GM21786 (cell line): ENCODE results near the gene RREB1.
"Not testable (repeated sequence)": the region's sequence is repeated elsewhere in the genome, so short reads cannot be mapped to it uniquely, and the experiment has no call there.

ENCODE experiments used
- ATAC-seq: cut with Tn5 transposase; IDR thresholded peaks from one replicate; pipeline ENCODE4 v1.9.1; 2021; ENCODE audit not compliant: unreplicated experiment

Gene RREB1

DNA sequence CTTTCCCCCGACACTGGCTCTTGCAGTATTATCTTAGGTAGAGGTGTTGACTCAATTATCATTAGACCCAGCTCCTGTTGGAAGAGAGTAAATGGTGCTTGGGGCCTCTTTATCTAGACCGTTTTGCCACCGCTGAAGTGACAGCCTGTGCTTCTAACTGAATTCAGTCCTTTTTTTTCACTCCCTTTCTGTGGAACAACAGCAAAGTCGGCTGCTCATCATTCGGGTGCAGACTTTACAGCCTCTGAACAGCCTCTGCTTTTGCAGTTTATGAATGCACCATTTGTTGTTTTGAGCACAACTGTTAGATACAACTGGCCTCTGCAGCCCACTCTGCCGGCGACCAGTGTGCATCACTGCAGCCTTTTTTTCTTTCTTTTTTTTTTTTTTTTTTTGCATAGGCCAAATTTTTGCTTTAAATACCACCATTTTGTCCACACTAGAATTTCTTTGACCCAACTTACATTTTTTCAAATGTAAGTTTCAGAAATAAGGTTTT is 35.8 kb downstream of the RREB1 start:
- ATAC-seq = no peak

DNA sequence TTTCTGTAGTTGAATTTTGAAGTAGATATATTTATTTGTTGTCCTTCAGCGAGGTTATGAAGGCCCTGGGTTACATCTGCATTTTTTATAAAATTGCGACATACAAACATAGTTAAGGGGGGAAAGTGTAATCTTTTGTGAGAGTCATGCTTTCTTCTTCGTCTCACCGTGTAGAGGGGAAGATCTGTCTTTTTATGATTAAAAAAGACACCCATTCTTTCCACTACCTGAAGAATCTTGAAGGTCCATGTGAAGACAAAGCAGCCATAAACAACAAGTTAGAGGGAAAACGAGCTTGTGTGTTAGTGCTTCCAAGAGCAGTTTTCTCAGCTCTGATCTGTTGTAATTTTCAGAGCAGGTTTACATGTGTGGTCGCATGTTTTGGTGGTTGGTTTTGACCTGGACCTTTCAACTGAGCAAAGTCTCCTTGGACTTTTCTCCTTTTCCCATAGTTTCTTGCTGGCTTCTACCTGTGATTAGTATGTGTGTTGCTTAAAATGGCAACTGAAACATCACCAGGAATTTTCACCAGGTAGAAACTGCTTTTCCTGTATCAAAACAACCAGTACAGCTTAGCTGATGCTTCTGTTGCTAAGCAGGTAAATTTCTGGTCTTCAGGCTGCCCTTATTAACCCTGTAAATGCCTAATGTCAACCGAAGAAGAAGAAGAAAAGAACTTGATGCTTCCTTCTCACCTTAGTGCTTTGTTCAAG is 37.3 kb downstream of the RREB1 start:
- ATAC-seq = no peak

DNA sequence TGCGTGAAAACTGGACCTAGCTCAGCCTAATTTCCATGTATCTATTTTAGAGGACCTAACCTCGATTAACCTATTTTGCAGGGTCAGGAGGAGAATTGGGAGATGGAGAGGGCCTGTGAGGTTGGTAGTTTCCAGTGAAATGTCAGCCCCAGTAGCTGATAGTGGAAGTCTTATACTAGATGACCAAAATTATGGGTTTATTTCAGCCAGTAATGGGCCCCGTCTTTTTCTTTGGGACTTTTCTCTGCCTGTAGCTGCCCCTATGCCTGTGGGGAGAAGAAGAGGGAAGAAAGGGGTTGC is 37.8 kb downstream of the RREB1 start:
- ATAC-seq = no peak

DNA sequence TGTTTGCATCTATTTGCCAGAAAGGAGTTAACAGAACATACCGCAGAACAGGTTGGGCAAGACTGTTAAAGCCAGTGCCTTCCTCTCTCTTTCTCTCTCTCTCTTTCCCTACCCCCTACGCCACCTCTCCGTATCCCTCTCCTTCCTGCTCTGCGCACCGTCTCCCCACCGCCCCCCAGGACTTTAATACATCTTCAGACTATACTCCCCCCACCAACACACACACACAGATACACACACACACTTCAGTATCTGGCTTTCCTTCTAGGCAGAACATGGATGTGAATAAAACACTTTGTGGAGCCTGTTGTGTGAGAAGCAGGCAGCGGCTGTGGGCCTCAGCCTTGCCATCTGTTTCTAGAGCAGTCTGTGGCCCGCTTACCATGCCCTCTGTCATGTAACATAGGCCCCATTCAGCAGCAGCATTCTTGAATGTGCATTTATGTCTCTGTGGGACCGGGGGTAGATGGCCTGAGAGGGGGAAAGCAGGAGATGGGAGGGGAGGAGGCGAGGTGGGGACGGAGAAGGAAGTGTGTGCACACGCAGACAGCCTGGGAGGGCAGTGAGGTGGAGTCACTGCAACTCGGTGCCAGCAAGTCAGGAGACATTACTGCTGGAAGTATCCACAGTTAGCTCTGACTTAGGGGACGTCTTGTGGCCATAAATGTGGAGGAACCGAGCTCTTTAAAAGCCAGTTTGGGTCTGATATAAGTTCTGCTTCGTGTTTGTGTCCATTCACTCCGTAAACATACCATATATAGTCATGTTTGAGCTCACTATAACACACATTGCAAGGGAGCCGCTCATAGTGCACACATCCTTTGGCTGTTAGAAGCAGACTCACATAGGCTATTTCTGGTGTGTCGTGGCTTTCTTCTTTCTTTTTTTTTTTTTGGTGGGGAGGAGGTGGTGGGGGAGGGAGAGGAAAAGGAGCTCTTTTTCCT is 38.4 kb downstream of the RREB1 start:
- ATAC-seq = peak; percentile 50

DNA sequence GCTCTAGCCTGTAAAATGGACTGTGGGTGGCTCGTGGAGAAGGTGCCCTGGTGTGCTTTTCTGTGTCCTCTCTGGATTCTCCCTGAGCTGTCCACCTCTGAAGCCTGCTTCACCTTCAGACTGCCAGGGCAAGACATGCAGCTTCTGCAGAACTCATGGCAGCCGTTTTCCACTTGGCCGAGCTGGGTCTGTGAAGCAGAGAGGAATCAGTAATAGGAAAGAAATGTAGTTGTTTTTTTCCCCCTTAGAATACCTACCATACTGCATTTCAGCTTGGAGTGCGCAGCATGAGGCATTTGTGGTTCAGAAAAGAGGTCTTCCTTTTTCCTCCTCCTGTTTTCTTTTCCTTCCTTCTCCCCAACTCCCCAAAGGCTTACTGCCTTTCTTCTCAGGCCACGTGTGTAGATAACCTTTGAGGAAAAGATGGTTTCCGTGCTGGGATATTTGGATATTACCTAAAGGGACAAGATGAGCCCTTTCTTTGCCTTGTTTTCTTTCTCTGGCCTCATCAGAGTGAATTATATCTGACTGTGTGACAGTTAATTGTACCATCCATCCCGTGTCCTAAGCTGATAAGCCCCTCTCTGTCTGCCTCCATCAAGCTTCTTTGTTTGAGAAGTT is 39.4 kb downstream of the RREB1 start:
- no peak for ATAC-seq

DNA sequence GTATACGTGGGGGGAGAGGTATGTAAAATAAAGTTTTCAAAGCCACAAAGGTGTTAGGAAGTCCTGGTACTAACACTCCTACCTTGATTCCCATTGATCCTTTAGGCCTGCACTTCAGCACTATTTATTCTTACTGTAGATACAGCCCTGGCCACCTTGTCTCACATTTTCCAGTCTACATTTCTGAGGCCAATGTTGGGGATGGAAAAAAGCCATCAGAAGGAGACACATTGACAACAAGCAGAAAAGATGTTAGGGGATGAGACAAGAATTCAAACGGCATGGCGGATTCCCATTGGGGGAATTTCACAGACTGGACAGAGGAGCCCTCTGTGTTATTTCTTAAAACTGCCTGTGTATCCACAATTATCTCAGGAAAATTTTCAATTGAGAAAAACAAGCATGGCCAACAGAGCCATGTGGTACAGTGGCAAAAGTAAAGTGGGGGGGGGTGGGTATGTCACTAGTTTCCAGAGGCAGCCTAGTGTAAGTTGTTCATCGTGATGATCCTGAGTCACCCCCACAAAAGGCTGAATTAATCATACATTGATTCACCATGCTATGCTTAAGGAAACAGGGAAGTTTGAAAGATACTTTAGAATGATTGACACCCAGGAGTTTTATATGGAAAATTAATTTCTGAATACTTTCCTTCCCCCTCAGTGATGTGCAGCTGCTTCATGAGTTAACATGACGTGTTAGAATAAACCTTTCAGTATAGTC is 40.5 kb downstream of the RREB1 start:
- no peak for ATAC-seq

DNA sequence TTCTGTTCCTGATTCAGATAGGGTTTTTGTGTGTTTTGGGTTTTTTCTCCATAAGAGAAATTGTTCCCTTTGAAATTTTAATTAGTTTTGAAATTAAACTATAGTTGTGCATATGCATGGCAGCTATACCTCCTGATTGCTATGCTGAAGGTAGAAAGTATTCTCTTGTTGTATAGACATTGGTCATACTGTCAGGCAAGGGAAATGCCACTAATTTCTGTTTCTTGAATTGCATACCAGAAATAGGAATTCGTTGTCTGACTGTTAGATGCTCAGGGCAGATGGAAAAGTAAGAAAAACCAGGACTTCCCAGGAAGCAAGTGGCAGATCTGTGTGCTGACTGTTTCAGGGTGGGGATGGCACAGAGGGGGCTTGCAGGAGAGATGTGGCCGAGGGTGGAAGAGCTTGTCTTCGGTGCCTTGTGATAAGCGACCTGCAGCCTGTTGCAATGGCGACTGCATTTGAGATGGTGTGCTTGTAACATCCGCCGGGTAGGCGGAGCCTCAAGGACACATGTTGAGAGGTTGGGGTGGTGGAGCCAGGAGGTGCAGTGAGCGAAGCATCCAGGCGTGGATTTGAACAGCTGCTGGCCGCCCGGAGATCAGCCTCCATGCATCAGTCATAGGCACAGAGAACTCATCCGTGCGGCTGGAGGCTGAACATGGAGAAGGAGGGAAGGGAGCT is 42.8 kb downstream of the RREB1 start:
- ATAC-seq = no peak

DNA sequence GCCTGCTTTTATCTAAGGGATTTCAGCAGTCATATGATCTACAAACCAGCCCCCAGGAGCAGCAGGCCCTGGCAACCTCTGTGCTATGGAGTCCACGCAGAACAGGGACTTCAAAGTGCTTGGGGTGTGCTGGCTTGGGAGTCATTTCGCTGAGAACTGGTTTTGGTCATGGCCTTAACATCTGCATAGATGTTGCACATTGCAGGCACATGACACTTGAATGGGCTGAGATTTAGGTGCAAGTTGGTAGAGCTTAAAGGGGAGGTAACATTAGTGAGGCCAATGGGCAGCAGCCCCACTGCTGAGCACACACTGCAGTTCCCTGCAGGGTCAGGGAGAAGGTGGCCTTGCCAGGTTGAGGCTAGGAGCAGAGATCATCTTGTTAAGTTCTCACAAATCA is 43.6 kb downstream of the RREB1 start:
- ATAC-seq = no peak

DNA sequence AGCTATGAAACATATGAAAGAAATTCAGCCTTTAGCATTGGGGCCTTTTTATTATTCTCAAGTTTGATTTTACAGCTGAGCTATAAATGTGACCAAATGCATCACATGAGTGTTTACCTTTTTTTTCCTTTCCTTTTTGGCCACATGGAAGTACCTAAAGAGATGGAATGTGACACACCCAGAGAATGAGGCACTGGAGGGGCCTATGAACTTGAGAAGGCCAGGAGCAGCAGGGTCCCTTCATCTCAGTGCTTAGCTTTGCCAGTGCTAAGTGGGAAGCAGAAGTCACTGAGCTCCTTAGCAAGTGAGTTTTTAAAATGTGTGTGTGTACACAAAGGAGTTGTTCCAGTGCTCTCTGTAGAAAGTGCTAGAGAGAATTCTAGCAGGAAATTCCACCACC is 44.7 kb downstream of the RREB1 start:
- ATAC-seq = no peak

DNA sequence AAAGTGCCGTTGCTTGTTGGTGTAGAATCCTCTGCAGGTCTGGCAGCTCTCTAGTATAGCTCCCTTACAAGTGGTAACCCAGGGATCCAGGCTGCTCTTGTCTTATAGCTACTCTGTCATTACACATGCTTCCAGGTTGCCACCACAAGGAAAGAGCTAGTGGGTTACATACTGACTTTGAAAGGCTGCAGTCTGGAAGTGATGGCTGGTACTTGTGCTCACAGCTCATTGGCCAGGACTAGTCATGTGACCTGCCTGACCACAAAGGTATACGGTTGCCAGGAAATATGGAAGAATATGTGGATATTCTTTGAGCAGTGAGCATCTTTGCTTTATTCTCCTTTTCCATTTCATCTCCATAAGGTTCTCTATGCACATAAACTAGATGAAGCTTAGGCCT is 46.0 kb downstream of the RREB1 start:
- ATAC-seq = no peak

DNA sequence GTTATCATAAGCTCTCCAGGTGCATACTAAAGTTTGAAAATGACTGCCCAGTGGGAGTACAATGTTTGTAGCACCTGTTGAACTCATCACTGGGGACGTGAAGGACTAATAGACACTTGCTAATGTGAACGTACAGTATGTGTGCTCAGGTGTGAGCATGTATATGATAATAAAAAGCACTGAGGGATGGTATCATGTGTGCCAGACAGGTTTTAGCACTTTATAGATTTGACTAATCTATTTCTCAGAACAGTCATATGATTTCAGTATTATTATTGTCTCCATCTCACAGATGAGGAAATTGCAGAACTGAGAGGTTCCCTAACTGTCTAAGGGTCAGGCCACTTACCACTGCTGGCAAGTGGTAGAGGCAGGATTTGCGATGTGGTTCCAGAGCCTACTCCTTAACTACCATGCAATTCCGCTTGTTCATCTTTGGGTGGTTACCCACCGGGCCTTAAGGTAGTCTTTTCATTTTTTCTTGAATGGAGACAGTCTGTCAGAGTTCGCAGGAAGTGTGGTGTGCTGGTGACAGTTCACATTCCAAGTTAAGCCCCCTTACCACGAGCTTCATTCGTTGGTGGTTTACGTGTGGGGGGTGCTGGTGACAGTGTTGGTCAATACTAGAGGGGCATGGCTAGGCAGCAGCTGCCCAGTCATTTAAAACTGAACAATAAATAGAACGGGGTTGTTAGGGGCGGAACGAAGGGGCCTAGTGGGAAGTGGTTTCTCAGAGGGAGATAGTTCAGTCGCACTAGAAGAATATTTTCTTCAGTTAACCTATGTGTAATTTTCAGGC is 46.8 kb downstream of the RREB1 start:
- ATAC-seq = peak; percentile 63

DNA sequence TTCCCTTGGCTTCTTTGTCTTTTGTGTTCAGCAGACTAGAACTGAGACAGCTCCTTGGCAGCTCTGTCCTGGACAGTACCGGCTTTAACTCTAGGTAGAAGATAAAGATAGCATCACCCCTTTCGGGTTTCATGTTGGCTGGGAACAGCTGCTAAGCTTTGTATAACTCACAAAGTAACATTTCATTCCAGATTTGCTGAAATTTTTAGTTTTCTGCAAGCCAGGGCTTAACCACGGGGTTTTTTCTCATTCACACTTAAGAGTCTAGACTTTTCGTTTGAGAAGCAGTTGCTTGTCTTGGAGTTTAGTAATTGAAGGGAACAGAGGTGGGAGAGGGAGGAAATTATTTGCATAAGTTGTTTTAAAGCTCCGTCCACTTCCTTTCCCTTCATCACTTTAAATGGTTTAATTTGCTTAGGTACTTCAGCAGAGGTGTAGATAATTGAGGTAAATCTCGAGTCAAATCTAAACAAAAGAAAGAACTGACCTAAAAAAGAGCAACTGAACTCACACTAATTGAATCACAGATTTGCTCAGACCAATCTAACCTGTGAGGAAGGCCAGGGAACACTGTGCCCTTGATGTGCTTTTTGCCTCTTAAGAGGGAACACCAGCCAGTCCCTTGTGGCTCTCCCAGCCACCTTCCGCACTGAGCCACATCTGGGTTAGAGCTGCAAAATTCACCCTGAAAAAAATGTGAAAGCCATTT is 48.3 kb downstream of the RREB1 start:
- ATAC-seq = peak; percentile 44

DNA sequence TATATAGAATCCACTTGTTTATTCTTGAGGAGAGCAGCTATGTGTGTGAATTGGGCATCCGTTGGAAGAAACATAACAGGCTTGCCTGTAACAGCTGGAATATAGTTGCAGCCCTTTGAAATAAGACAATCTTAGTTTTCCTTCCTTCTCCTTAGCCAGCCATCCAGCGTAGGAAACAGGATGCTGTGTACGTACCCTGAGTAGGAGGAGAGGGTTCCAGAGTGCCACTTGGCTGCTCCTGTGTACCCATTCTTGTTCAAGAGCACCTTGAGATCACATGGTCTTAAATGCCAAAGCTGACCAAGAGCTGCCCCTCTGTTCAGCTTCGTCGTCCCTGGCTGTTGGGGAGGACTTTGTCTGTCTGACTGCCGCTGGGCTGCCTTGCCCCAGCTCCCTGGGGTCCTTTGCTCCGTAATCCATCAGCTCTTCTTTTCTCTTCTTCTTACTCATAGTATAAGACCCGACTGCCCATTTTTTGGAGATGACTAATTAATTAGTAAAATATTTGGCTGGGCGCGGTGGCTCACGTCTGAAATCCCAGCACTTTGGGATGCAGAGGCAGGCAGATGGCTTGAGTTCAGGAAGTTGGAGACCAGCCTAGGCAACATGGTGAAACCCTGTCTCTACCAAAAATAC is 49.0 kb downstream of the RREB1 start:
- no peak for ATAC-seq

DNA sequence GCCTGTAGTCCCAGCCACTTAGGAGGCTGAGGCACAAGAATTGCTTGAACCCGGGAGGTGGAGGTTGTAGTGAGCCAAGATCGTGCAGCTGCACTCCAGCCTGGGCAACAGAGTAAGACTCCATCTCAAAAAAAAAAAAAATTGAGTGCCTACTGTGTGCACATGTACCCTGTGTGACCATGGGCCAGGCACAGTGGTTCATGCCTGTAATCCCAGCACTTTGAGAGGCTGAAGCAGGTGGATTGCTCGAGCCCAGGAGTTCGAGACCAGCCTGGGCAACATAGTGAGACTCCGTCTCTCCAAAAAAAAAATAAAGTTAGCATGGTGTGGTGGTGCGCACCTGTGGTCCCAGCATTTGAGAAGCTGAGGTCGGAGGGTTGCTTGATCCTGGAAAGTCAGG is 49.5 kb downstream of the RREB1 start:
- ATAC-seq = not testable (repeated sequence)

DNA sequence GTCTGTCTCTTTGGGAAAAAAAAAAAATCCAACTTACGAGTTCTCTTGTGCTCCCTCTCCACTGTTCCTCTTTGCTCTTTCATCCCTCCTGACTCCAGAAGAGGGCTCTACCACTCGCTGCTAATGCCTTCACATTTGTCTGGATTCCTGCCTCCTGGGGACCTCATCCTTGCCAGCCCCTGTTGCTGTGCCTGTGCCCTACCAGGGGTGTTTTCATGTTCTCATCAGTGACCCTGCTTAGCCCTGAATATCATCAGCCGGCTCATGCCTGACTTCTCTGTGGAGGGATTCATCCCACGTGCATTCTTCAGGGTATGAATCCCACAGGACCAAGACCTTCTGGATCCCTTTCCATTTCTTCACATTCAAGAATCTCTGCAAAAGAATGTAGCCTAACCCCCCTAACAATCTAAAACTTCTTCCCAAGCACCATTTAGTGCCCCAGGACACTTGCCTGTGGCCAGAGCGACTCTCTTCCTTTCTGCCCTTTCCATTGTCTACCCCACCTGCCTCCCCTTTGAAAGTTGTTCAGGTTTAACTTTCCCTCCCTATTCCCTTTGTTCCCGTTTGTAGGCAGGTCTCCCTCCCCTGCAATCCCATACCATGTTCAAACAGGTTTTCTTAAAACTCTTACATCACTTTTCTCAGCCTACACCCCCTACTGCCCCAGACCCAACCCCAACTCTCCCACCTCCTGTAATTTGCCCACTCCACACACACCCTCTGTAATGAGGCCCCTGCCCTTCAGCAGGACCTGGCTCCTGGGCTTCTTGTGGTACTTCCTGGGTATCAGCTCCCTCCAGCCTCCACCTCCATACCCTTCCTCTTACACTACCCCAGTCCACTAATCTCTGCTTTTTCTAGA is 50.2 kb downstream of the RREB1 start:
- no peak for ATAC-seq

DNA sequence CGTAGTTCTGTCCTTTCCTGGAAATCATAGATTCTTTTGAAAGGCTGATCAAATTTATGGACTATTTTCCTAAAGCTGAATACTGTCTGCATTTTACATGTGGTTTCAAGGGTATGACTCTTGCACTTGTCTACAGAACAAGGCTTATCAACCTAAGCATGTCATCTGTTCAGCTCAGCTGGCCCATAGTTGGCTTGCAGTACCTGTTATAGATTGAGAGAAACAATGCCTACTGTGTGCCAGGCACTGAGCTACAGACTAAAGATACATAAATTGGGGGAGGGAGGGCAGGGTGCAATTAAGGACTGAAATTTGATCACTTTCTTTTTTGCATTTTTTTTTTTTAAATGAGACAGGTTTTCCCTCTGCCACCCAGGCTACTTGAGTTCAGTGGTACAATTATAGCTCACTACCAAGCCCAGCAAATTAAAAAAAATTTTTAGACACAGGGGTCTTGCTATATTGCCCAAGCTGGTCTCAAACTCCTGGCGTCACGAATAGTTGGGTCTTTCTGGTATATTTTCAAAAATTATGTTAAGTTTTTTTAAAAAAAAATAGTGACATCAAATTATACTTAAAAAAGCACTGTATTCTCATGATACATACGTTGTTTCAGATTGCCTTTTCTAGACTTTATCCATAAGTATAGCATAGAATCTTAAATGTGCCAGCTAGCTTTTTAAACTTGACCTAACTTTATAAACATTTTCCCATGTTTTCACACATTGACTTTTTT is 52.2 kb downstream of the RREB1 start:
- ATAC-seq = no peak

DNA sequence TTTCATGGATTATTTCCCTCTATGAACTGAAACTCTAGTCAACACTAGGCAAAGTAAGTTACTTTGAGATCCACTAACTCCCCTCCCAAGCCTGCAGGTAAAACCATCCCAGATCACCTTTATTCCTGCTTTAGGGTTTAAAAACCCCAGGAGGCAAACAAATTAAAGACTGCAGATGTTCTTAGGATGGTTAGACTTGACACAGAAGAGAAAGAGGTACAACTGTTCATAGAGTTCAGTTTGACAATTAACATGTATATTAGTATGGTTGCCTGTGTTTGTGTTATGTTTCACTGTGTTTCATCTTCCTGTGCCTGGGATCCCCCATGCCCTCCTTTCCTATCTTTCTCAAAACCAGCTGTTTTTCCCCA is 53.5 kb downstream of the RREB1 start:
- no peak for ATAC-seq
